HepG2 (cell line): ENCODE data around the gene TMC4. TPM values are rescaled to one million over a fixed set of nuclear protein-coding genes. Genes with fewer than 3 reads are reported as not detected.
A peak's percentile ranks its signal among the peaks of the same experiment; 100 is the strongest.

Experiments used
- ATAC-seq: fragments of 200-7000 bp; cut with Tn5 transposase; 3 replicates; pipeline ENCODE4 v1.9.1; 2020; ENCODE audit warnings: mild to moderate bottlenecking, moderate library complexity
- BruUV-seq: library from RNA; stranded (reverse); fragments of 400-500 nt; replicated peaks from 2 replicates; lab custom pipeline; 2021; lab: Mats Ljungman, UMichigan
- CTCF ChIA-PET: fragments of 300-600 bp; formaldehyde crosslinking; extraction: SDS; loops from one replicate; lab custom pipeline; 2021; ENCODE audit warnings: low total read pairs, inconsistent platforms, low intra/inter-chr PET ratio; lab: Yijun Ruan, JAX
- POLR2A ChIA-PET: fragments of 350-600 bp; sonication (Branson Sonifier 250); formaldehyde crosslinking; loops from one replicate; lab custom pipeline; 2020; ENCODE audit warnings: antibody characterized with exemption, inconsistent platforms; lab: Yijun Ruan, JAX
- DNase-seq: peaks from one replicate; pipeline ENCODE4 v3.0.0-alpha.2; 2015; ENCODE audit warnings: low spot score
- FAIRE-seq: peaks from 3 replicates; lab custom pipeline; 2011; peaks lifted over from hg19 to GRCh38; lab: Jason Lieb, UNC
- H2AFZ ChIP-seq: one replicate; pipeline ENCODE4 v1.6.1; 2011; ENCODE audit warnings: low read length, inconsistent platforms
- H3K27ac ChIP-seq: fragments of 300-600 bp; 3 replicates; pipeline ENCODE4 v1.8.0; 2011; ENCODE audit warnings: mixed run types, mild to moderate bottlenecking, mixed read lengths, low read length, inconsistent platforms; ENCODE audit not compliant: insufficient read depth; ENCODE audit errors: extremely low read length
- H3K27me3 ChIP-seq, 2 experiments: fragments of 200-600 bp in 1 of 2; 2 replicates in 1 of 2; 3 replicates in 1 of 2; pipeline versions ENCODE4 v1.6.0 to v1.8.0; 2011; ENCODE audit warnings: low read length in 2 of 2, mild to moderate bottlenecking in 2 of 2, moderate library complexity in 2 of 2, inconsistent platforms in 1 of 2; ENCODE audit not compliant: insufficient read depth in 2 of 2, control insufficient read depth in 1 of 2
- H3K36me3 ChIP-seq, 2 experiments: fragments of 200-600 bp in 1 of 2; replicated peaks in 1 of 2; 2 replicates in 1 of 2; 3 replicates in 1 of 2; pipeline versions ENCODE4 v1.5.1 to v1.8.0; 2011; ENCODE audit warnings: low read length in 2 of 2, inconsistent platforms in 1 of 2; ENCODE audit not compliant: insufficient read depth in 2 of 2, control insufficient read depth in 1 of 2
- H3K4me1 ChIP-seq: 2 replicates; pipeline ENCODE4 v1.5.1; 2012; ENCODE audit warnings: low read length, inconsistent platforms; ENCODE audit not compliant: insufficient read depth
- H3K4me2 ChIP-seq: 2 replicates; pipeline ENCODE4 v1.6.0; 2011; ENCODE audit warnings: low read depth, low read length, inconsistent platforms
- H3K4me3 ChIP-seq, 3 experiments: fragments of 200-600 bp in 1 of 3; sonication (generic), shearing (Covaris generic) in 1 of 3; replicated peaks in 1 of 3; 2 replicates each; pipeline ENCODE4 v1.5.1; 2011 to 2016; ENCODE audit warnings: low read length in 3 of 3, inconsistent platforms in 2 of 3, low read depth in 2 of 3, mild to moderate bottlenecking in 2 of 3, control low read depth in 1 of 3, mixed read lengths in 1 of 3; ENCODE audit not compliant: insufficient read depth in 1 of 3
- H3K79me2 ChIP-seq: one replicate; pipeline ENCODE4 v1.6.1; 2011; ENCODE audit warnings: low read length, inconsistent platforms; ENCODE audit not compliant: insufficient read depth
- H3K9ac ChIP-seq: 2 replicates; pipeline ENCODE4 v1.6.0; 2011; ENCODE audit warnings: mild to moderate bottlenecking, low read depth, low read length, inconsistent platforms; ENCODE audit not compliant: insufficient read depth
- H3K9me3 ChIP-seq: 2 replicates; pipeline ENCODE4 v1.5.1; 2012; ENCODE audit warnings: mild to moderate bottlenecking, low read length
- H4K20me1 ChIP-seq: 2 replicates; pipeline ENCODE4 v1.6.0; 2011; ENCODE audit warnings: inconsistent platforms, mild to moderate bottlenecking, low read length, moderate library complexity; ENCODE audit not compliant: insufficient read depth
- HOXA7 ChIP-seq: sonication (generic); formaldehyde crosslinking; IDR thresholded peaks from 2 replicates; pipeline ENCODE4 v1.8.1; 2022; ENCODE audit warnings: mild to moderate bottlenecking, missing genetic modification reagents, moderate library complexity
- MIER2 ChIP-seq: IDR thresholded peaks from 2 replicates; pipeline ENCODE4 v1.6.1; 2016; ENCODE audit warnings: missing biosample characterization, missing genetic modification reagents
- NFRKB ChIP-seq: fragments of 450-650 bp; IDR thresholded peaks from 2 replicates; pipeline ENCODE4 v1.6.1; 2017
- PPARG ChIP-seq: conservative IDR thresholded peaks from 2 replicates; pipeline ENCODE4 v1.6.1; 2016; ENCODE audit warnings: missing biosample characterization, missing genetic modification reagents
- SPEN ChIP-seq: sonication (generic); formaldehyde crosslinking; IDR thresholded peaks from 2 replicates; pipeline ENCODE4 v1.5.1; 2020; ENCODE audit warnings: low read depth, mild to moderate bottlenecking, missing genetic modification reagents
- ZBTB8A ChIP-seq: sonication (generic); formaldehyde crosslinking; IDR thresholded peaks from 2 replicates; pipeline ENCODE4 v1.4.0; 2020; ENCODE audit warnings: mild to moderate bottlenecking, low read depth, missing genetic modification reagents, borderline replicate concordance
- ZNF235 ChIP-seq: sonication (generic); formaldehyde crosslinking; IDR thresholded peaks from 2 replicates; pipeline ENCODE4 v1.8.1; 2023; ENCODE audit warnings: mild to moderate bottlenecking, missing genetic modification reagents, borderline replicate concordance
- ZNF614 ChIP-seq: IDR thresholded peaks from 2 replicates; pipeline ENCODE4 v1.6.1; 2018; ENCODE audit warnings: missing biosample characterization, missing genetic modification reagents, inconsistent platforms, borderline replicate concordance
- ZNF782 ChIP-seq: sonication (generic); formaldehyde crosslinking; IDR thresholded peaks from 2 replicates; pipeline ENCODE4 v1.4.0; 2020; ENCODE audit warnings: missing genetic modification reagents, mild to moderate bottlenecking, borderline replicate concordance
- WGBS: methylation state at CpG from one replicate; pipeline ENCODE4 v1.1.6; 2017; ENCODE audit warnings: low lambda C conversion rate; 5-methylcytosine and 5-hydroxymethylcytosine counted together
- in situ Hi-C: cut with HindIII; loops from 2 replicates; pipeline ENCODE4 v1.10.0; 2017; ENCODE audit warnings: low pct_unique_long_range_greater_than_20kb; ENCODE audit not compliant: extremely low pct_ligation_motif_present
- intact Hi-C: fragments of 100-400 bp; cut with micrococcal nuclease; formaldehyde crosslinking; loops from one replicate; pipeline ENCODE4 v1.10.0; 2022; ENCODE audit not compliant: unreplicated experiment
- polyA plus RNA-seq, 8 experiments: library from polyadenylated mRNA; depleted of rRNA in 3 of 8; stranded (reverse) in 7 of 8; unstranded in 1 of 8; fragments of >200 nt; fragmentation: Illumina TruSeq in 4 of 8; extraction: Trizol in 4 of 8; gene quantifications; 2 replicates each; pipeline versions ENCODE4 v1.2.1 to v1.2.3, GENCODE V29; 2011 to 2016; ENCODE audit warnings: low read depth in 4 of 8, missing spikeins in 1 of 8, mixed read lengths in 1 of 8; ENCODE audit not compliant: insufficient read depth in 1 of 8
- total RNA-seq, 5 experiments: library from RNA; depleted of rRNA; stranded (reverse); fragments of >200 nt; fragmentation: Illumina TruSeq; extraction: Trizol; gene quantifications; 2 replicates each; pipeline ENCODE4 v1.2.3, GENCODE V29; 2016; ENCODE audit warnings: low read depth in 1 of 5
- TF ChIP-seq, protein P1 (sequence below): sonication (generic); formaldehyde crosslinking; IDR thresholded peaks from 2 replicates; pipeline ENCODE4 v1.4.0; 2020; ENCODE audit warnings: missing genetic modification reagents
- TF ChIP-seq, protein P2 (sequence below): sonication (generic); formaldehyde crosslinking; IDR thresholded peaks from 2 replicates; pipeline ENCODE4 v1.4.0; 2020; ENCODE audit warnings: mild to moderate bottlenecking, missing genetic modification reagents, borderline replicate concordance
- TF ChIP-seq, protein P3 (sequence below): sonication (generic); formaldehyde crosslinking; IDR thresholded peaks from 2 replicates; pipeline ENCODE4 v1.4.0; 2020; ENCODE audit warnings: mild to moderate bottlenecking, missing genetic modification reagents

Gene TMC4
- total and polyA plus RNA-seq, 2 of the 13 experiments (the other 11 are each of a cell fraction or from before 2014, with no cell fraction given): 0.13 to 0.24 TPM

DNA sequence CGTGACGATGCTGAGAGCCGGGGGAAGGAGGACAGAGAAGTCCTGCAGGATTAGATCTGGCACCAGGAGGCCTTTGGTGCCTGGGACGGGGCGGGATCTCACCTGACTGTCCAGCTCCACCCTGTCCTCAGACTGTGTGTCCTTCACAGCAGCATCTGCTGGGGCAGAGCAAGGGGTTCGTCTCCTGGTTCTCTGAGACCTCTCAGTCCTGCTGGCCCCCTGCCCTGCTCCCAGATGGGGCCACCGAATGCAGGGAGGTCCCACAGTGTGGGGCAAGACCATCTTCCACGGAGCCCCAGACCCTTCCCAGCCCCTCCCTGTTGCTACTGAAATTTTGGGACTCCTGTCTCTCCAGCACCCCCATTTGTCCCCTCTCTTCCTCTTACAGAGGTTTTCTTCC lies 45.3 kb upstream of the TMC4 start:
- no peak for TF ChIP-seq ZNF614 (CRISPR knock-in tag)
- TF ChIP-seq PPARG (CRISPR knock-in tag): no peak
- TF ChIP-seq SPEN (CRISPR knock-in tag): no peak
- TF ChIP-seq ZNF235 (CRISPR knock-in tag): no peak
- TF ChIP-seq, protein P1, sequence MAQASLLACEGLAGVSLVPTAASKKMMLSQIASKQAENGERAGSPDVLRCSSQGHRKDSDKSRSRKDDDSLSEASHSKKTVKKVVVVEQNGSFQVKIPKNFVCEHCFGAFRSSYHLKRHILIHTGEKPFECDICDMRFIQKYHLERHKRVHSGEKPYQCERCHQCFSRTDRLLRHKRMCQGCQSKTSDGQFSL: no peak
- TF ChIP-seq, protein P2, sequence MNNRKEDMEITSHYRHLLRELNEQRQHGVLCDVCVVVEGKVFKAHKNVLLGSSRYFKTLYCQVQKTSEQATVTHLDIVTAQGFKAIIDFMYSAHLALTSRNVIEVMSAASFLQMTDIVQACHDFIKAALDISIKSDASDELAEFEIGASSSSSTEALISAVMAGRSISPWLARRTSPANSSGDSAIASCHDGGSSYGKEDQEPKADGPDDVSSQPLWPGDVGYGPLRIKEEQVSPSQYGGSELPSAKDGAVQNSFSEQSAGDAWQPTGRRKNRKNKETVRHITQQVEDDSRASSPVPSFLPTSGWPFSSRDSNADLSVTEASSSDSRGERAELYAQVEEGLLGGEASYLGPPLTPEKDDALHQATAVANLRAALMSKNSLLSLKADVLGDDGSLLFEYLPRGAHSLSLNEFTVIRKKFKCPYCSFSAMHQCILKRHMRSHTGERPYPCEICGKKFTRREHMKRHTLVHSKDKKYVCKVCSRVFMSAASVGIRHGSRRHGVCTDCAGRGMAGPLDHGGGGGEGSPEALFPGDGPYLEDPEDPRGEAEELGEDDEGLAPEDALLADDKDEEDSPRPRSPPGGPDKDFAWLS (CRISPR knock-in tag): no peak
- no peak for TF ChIP-seq HOXA7
- TF ChIP-seq ZNF782 (CRISPR knock-in tag): no peak
- TF ChIP-seq MIER2 (CRISPR knock-in tag): no peak
- no peak for TF ChIP-seq ZBTB8A
- TF ChIP-seq NFRKB: no peak
- TF ChIP-seq, protein P3, sequence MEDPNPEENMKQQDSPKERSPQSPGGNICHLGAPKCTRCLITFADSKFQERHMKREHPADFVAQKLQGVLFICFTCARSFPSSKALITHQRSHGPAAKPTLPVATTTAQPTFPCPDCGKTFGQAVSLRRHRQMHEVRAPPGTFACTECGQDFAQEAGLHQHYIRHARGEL: no peak
- H4K20me1 ChIP-seq: no peaks in the 10 kb centered on the region
- no peak overlapping the region for H3K27ac ChIP-seq
- H3K4me1 ChIP-seq: peaks cover 21% of the 10 kb centered on the region
- peak overlapping the region in 1 of 3 experiments; percentile 28; a peak in 1 of 6 replicates for H3K4me3 ChIP-seq
- no peaks in the 10 kb centered on the region for H3K36me3 ChIP-seq
- intact Hi-C loops (no loop called here), in situ Hi-C loops (no loop called here)
- no peak for DNase-seq
- H2AFZ ChIP-seq: no peak overlapping the region
- ChIA-PET POLR2A (interaction anchor here (1.2 kb wide), 1 partner anchor 9 kb away, joined by 3 read pairs; no protein-coding TSS in a partner anchor), CTCF (no interaction called here)
- BruUV-seq: no TSS peak
- H3K4me2 ChIP-seq: no peak overlapping the region; the same call in 1 of the 2 replicates
- H3K9me3 ChIP-seq: no peaks in the 10 kb centered on the region
- H3K79me2 ChIP-seq: no peaks in the 10 kb centered on the region
- peak; percentile 10; the same call in 1 of the 3 replicates for ATAC-seq
- no peak for FAIRE-seq
- peaks cover 3 to 12% of the 10 kb centered on the region in 2 experiments; a peak in 4 of 5 replicates for H3K27me3 ChIP-seq
- no peak overlapping the region for H3K9ac ChIP-seq
- 33% methylated on average over 1 of the region's 8 CpGs for WGBS
